Epithelial cell of proximal tubule (primary cell): ENCODE data around the gene TOPAZ1. TPM values are rescaled to one million over a fixed set of nuclear protein-coding genes. Genes with fewer than 3 reads are reported as not detected.

Source experiments
- DNase-seq: peaks from one replicate; pipeline ENCODE4 v3.0.0-alpha.2; 2011; ENCODE audit warnings: low read depth
- H3K4me3 ChIP-seq: 2 replicates; pipeline ENCODE4 v1.5.1; 2011; ENCODE audit warnings: low read depth, mild to moderate bottlenecking, low read length
- CTCF ChIP-seq: conservative IDR thresholded peaks from 2 replicates; pipeline ENCODE4 v1.5.1; 2012; ENCODE audit warnings: low read depth, mild to moderate bottlenecking, low read length
- total RNA-seq: library from RNA; depleted of rRNA; stranded (reverse); fragments of >200 nt; gene quantifications from 2 replicates; pipeline ENCODE4 v1.2.3, GENCODE V29; 2015

TOPAZ1 gene
- total RNA-seq, 1 donor from 2014 or later = not detected

DNA sequence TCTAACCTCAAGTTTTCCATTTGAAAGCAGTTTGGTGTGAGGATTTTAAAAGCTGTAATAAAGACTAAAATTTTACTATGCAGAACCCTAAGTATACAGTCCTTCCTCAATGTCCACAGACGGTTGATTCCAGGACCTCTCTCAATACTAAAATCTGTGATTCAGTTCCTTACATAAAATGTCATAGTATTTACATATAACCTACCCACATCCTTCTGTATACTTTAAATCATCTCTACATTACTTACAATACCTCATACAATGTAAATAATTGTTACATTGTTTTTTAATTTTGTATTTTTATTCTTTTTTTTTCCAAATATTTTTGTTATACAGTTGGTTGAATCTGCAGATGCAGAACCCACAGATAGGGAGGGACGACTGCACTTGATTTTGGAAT is 2.8 kb upstream of the TOPAZ1 start:
- DNase-seq = no peak
- TF ChIP-seq CTCF = no peak
- no peak overlapping the region for H3K4me3 ChIP-seq

DNA sequence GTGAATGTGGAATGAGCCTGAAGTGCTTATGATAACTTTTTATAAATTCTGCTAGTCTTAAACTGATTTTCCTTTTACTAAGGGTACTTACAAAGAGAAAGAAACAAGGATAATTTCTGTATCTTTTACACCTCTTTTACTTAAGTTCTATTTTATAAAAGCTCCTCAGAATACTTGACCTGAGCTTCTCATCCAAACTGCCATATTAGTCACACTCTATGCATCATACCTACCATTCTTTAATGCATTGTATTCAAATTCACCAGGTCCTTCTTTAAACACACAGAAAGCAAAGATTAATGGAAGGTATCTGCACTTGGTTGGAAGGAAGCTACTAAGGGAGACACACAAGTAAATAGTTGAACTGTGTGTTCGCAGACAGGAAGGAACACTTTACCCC is 1.6 kb upstream of the TOPAZ1 start:
- TF ChIP-seq CTCF = no peak
- no peak overlapping the region for H3K4me3 ChIP-seq
- DNase-seq = no peak

DNA sequence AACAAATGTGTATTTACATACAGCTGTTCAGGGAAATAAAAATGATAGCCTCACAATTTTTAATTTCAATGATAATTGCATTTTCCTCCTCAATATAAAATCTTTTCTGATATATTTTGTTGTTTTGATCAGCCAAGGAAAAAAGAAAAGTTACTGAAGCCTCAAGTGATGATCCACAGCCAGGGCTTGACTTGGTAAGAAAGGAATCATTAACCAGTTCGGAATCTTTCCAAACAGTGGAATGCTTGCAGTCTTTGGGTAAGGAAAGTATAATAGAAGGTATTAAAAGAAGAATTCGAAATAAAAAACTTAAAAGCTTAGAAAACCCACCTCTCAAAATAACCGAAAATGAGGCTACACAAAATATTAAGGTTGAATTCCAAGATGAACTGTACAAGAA is 1.0 kb downstream of the TOPAZ1 start:
- no peak overlapping the region for H3K4me3 ChIP-seq
- peak; percentile 55 for DNase-seq
- no peak for TF ChIP-seq CTCF

DNA sequence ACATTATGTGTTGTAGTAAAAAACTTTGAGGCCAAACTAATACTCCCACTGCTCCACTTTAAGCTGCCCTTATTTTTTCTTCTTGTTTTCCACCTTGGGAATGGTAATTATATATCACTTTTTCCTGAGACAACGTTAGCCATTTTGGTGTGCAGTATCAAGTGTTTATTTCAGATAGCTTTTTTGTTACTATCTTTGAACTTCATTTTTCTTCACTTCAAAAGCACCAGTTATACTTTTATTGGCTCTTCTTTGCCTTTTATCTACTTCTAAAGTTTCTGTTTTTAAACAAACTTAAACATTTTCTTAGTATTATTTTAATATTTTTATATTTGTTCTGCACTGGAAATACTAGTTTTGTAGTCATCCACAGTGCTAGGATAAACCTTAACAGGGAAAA is 6.5 kb downstream of the TOPAZ1 start:
- TF ChIP-seq CTCF = no peak
- DNase-seq = no peak

DNA sequence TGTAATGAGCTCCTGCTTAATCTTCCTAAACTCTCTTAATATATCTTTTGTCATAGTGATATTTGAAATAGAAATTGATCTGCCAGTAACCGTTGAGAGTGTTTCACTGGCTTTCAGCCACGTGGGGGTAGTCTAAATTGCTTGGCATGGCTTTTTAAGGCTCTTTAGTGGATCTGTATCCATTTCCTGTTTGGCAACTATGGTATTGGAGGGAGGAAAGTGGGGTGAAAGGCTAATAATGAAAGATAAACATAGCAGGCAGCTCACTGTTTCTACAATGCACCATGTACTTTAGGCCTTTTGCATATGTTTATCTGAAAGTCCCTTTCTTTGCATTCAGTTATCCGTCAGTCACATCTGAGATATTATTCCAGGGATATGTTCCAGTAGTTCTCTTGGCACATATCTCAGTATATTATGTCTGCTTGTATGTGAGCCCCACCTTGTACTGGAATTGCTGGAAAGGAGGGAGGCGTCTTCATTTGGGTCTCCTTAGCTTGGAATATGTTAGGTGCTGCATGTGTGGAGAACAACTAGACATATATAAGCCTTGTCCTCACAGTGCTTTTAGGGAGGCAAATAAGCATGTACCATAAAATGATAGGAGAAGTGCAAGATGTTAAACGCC is 10.8 kb downstream of the TOPAZ1 start:
- H3K4me3 ChIP-seq = no peak overlapping the region
- peak; percentile 17 for TF ChIP-seq CTCF
- DNase-seq = no peak

More for the DNA sequence above, 6.5 kb downstream of the TOPAZ1 start:
- H3K4me3 ChIP-seq = no peak overlapping the region

- DNase-seq = no peak
- no peak for TF ChIP-seq CTCF
These were observed 17.7 kb downstream of the TOPAZ1 start for GRCh38 chr3:44259404-44259803.

DNA sequence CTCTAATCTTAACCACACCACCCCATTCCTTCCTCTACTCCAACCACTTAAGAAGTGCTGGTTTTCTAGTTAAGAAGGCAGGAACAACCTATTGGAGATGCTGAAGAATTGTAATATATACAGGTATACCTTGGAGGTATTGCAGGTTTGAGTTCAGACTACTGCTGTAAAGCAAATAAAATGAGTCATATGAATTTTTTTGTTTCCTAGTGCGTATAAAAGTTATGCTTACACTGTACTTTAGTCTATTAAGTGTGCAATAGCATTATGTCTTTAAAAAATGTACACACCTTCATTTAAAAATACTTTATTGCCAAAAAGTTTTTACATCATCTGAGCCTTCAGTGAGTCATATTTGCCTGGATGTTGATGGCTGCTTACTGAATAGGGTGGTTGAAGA is 22.5 kb downstream of the TOPAZ1 start:
- H3K4me3 ChIP-seq = no peak overlapping the region
- TF ChIP-seq CTCF = no peak
- no peak for DNase-seq

More at GRCh38 chr3:44259404-44259803, 17.7 kb downstream of the TOPAZ1 start:
- H3K4me3 ChIP-seq = no peak overlapping the region
